ENCODE measurements around the gene SNX25.

- TF ChIP-seq CTCF (IDR thresholded peaks at IDR 0.05) (no peak), POLR2A (IDR thresholded peaks at IDR 0.05) (no peak)
These were observed 170.9 kb downstream of the SNX25 start for GRCh38 chr4:185380320-185380719.
